ENCODE data around the gene EDIL3.

The EDIL3 gene

DNA sequence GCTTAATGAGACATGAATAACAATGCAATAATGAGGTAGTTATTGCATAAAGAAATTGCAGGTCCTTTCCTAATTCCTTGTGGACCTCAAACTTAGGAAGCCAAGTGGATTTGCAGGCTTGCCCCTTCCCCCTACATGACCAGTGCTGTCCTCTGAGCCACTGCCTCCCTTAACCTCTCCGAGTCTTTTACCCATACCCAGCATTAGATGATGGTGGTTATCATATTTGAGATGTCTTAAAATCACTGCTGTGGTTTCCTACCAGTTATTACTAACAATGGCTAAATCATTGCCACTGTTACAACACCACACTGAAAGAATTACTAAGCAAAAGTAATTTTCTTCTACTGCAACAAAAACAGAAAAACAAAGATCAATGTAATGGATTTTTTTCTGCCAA lies 170.8 kb downstream of the EDIL3 start:
- Histone ChIP-seq H3K9me3 (ENCODE audit: control insufficient read depth, low read length) (no peaks in the 10 kb centered on the region), H2BK120ac (ENCODE audit: low read depth, low read length) (no peak overlapping the region), H2BK12ac (ENCODE audit: low read length in 2 of 2) (no peak overlapping the region), H3K27ac (ENCODE audit: low read length, poor library complexity, severe bottlenecking) (no peak overlapping the region), H2AK5ac (ENCODE audit: low read length, severe bottlenecking) (no peak overlapping the region), H3K23ac (ENCODE audit: low read length in 2 of 2) (no peak overlapping the region), H3K4me3 (ENCODE audit: insufficient read depth in 1 of 2, low read depth in 1 of 2, low read length in 2 of 2) (no peak overlapping the region), H3K79me1 (replicated peaks; ENCODE audit: low read length, poor library complexity, severe bottlenecking) (peaks cover 22% of the 10 kb centered on the region), H3K18ac (ENCODE audit: low read depth in 1 of 2, low read length in 2 of 2) (peak overlapping the region in 1 of 2 experiments; percentile 24), H3K14ac (ENCODE audit: low read length in 2 of 2) (no peak overlapping the region), H3K4me2 (ENCODE audit: low read length, poor library complexity, severe bottlenecking) (no peak overlapping the region), H4K8ac (ENCODE audit: low read length) (no peak overlapping the region), H3K27me3 (ENCODE audit: control insufficient read depth in 1 of 2, insufficient read depth in 1 of 2, low read length in 2 of 2) (no peaks in the 10 kb centered on the region), H3K9ac (ENCODE audit: low read length) (no peak overlapping the region), H3K4me1 (ENCODE audit: control insufficient read depth, insufficient read depth, low read depth, low read length) (peaks cover 4% of the 10 kb centered on the region), H3K4ac (ENCODE audit: low read depth in 1 of 2, low read length in 2 of 2) (no peak overlapping the region), H2AFZ (ENCODE audit: low read depth, low read length) (no peak overlapping the region), H3K36me3 (ENCODE audit: control insufficient read depth in 1 of 2, insufficient read depth in 2 of 2, low read depth in 1 of 2, low read length in 2 of 2) (peaks cover 0 to 8% of the 10 kb centered on the region in 2 experiments), H2BK15ac (ENCODE audit: low read depth, poor library complexity, severe bottlenecking) (no peak overlapping the region), H4K91ac (ENCODE audit: low read length) (no peak overlapping the region), H2BK5ac (ENCODE audit: low read depth, low read length, poor library complexity, severe bottlenecking) (no peak overlapping the region)
- DNase-seq = no peak
- no CpG with 5 or more reads among the region's 1 CpG for WGBS

DNA sequence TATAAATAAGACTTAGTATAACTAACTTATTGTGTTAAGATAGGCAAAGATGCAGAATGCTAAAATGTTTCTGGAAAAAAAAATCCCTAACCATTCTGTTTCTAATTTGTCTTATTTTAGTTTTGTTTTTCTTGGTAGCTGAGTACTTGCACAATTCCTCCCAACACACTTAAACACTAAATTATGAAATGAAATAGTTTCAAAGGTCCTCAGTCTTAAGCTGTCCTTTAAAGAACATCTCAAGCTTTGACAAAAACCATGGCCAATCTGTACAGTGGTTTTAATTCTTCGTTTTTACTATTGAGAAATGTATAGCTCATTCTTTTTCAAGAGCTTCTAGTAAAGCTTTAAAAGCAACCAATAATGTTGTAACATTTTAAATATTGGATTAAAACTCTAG lies 171.5 kb downstream of the EDIL3 start:
- no peak overlapping the region for H2AK5ac ChIP-seq (ENCODE audit: low read length, severe bottlenecking)
- H2AFZ ChIP-seq (ENCODE audit: low read depth, low read length) = no peak overlapping the region
- no peak for DNase-seq
- no peaks in the 10 kb centered on the region for H3K27me3 ChIP-seq (ENCODE audit: control insufficient read depth in 1 of 2, insufficient read depth in 1 of 2, low read length in 2 of 2)
- no peak overlapping the region for H3K18ac ChIP-seq (ENCODE audit: low read depth in 1 of 2, low read length in 2 of 2)
- no peak overlapping the region for H2BK12ac ChIP-seq (ENCODE audit: low read length in 2 of 2)
- no peak overlapping the region for H3K27ac ChIP-seq (ENCODE audit: low read length, poor library complexity, severe bottlenecking)
- no peak overlapping the region for H4K8ac ChIP-seq (ENCODE audit: low read length)
- no CpG with 5 or more reads among the region's 1 CpG for WGBS
- no peak overlapping the region for H2BK5ac ChIP-seq (ENCODE audit: low read depth, low read length, poor library complexity, severe bottlenecking)
- H3K79me1 ChIP-seq (replicated peaks; ENCODE audit: low read length, poor library complexity, severe bottlenecking) = peaks cover 15% of the 10 kb centered on the region
- no peaks in the 10 kb centered on the region for H3K4me1 ChIP-seq (ENCODE audit: control insufficient read depth, insufficient read depth, low read depth, low read length)
- H2BK120ac ChIP-seq (ENCODE audit: low read depth, low read length) = no peak overlapping the region
- no peak overlapping the region for H3K4ac ChIP-seq (ENCODE audit: low read depth in 1 of 2, low read length in 2 of 2)
- H3K4me2 ChIP-seq (ENCODE audit: low read length, poor library complexity, severe bottlenecking) = no peak overlapping the region
- H3K9ac ChIP-seq (ENCODE audit: low read length) = no peak overlapping the region
- H3K4me3 ChIP-seq (ENCODE audit: insufficient read depth in 1 of 2, low read depth in 1 of 2, low read length in 2 of 2) = no peak overlapping the region
- no peak overlapping the region for H3K14ac ChIP-seq (ENCODE audit: low read length in 2 of 2)
- H4K91ac ChIP-seq (ENCODE audit: low read length) = no peak overlapping the region
- no peak overlapping the region for H3K23ac ChIP-seq (ENCODE audit: low read length in 2 of 2)
- no peaks in the 10 kb centered on the region for H3K9me3 ChIP-seq (ENCODE audit: control insufficient read depth, low read length)
- H3K36me3 ChIP-seq (ENCODE audit: control insufficient read depth in 1 of 2, insufficient read depth in 2 of 2, low read depth in 1 of 2, low read length in 2 of 2) = peaks cover 0 to 3% of the 10 kb centered on the region in 2 experiments
- H2BK15ac ChIP-seq (ENCODE audit: low read depth, poor library complexity, severe bottlenecking) = no peak overlapping the region

- Histone ChIP-seq H2BK120ac (ENCODE audit: low read depth, low read length) (no peak overlapping the region), H3K27ac (ENCODE audit: low read length, poor library complexity, severe bottlenecking) (no peak overlapping the region), H3K9ac (ENCODE audit: low read length) (no peak overlapping the region), H3K9me3 (ENCODE audit: control insufficient read depth, low read length) (no peaks in the 10 kb centered on the region), H2AFZ (ENCODE audit: low read depth, low read length) (no peak overlapping the region), H2AK5ac (ENCODE audit: low read length, severe bottlenecking) (no peak overlapping the region), H3K36me3 (ENCODE audit: control insufficient read depth in 1 of 2, insufficient read depth in 2 of 2, low read depth in 1 of 2, low read length in 2 of 2) (no peaks in the 10 kb centered on the region), H2BK5ac (ENCODE audit: low read depth, low read length, poor library complexity, severe bottlenecking) (no peak overlapping the region), H3K4me3 (ENCODE audit: insufficient read depth in 1 of 2, low read depth in 1 of 2, low read length in 2 of 2) (no peak overlapping the region), H4K8ac (ENCODE audit: low read length) (no peak overlapping the region), H3K4me2 (ENCODE audit: low read length, poor library complexity, severe bottlenecking) (no peak overlapping the region), H2BK12ac (ENCODE audit: low read length in 2 of 2) (no peak overlapping the region), H3K23ac (ENCODE audit: low read length in 2 of 2) (no peak overlapping the region), H4K91ac (ENCODE audit: low read length) (no peak overlapping the region), H3K18ac (ENCODE audit: low read depth in 1 of 2, low read length in 2 of 2) (no peak overlapping the region), H3K14ac (ENCODE audit: low read length in 2 of 2) (no peak overlapping the region), H2BK15ac (ENCODE audit: low read depth, poor library complexity, severe bottlenecking) (no peak overlapping the region), H3K4me1 (ENCODE audit: control insufficient read depth, insufficient read depth, low read depth, low read length) (no peaks in the 10 kb centered on the region), H3K79me1 (replicated peaks; ENCODE audit: low read length, poor library complexity, severe bottlenecking) (peaks cover 2% of the 10 kb centered on the region), H3K4ac (ENCODE audit: low read depth in 1 of 2, low read length in 2 of 2) (no peak overlapping the region), H3K27me3 (ENCODE audit: control insufficient read depth in 1 of 2, insufficient read depth in 1 of 2, low read length in 2 of 2) (no peaks in the 10 kb centered on the region)
- WGBS = 67% methylated on average over 3 of the region's 6 CpGs
- DNase-seq = no peak
Observed at GRCh38 chr5:84204772-84205171, 179.9 kb downstream of the EDIL3 start.

DNA sequence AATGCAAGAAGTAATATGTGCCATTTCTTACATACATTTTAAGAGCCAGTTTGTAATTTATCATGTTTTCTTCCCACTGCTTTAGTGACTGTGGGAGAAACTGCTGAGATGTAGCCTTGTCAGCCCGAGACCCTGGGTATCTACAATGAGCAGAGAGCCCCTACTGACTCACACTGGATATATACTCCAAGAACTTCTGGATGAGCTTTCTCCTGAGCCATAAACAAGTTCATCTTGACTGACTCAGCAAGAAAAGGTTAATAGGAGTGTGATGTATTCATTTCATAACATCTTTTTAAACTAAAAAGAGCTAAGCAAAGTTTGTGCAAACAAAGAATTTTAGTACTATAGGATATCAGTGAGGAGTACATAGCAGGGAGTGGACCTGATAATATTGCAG lies 182.5 kb downstream of the EDIL3 start:
- Histone ChIP-seq H3K79me1 (replicated peaks; ENCODE audit: low read length, poor library complexity, severe bottlenecking) (peaks cover 10% of the 10 kb centered on the region), H3K14ac (ENCODE audit: low read length in 2 of 2) (no peak overlapping the region), H2BK12ac (ENCODE audit: low read length in 2 of 2) (no peak overlapping the region), H3K36me3 (ENCODE audit: control insufficient read depth in 1 of 2, insufficient read depth in 2 of 2, low read depth in 1 of 2, low read length in 2 of 2) (no peaks in the 10 kb centered on the region), H2AFZ (ENCODE audit: low read depth, low read length) (no peak overlapping the region), H3K9ac (ENCODE audit: low read length) (no peak overlapping the region), H4K91ac (ENCODE audit: low read length) (no peak overlapping the region), H2BK15ac (ENCODE audit: low read depth, poor library complexity, severe bottlenecking) (no peak overlapping the region), H3K23ac (ENCODE audit: low read length in 2 of 2) (no peak overlapping the region), H3K27me3 (ENCODE audit: control insufficient read depth in 1 of 2, insufficient read depth in 1 of 2, low read length in 2 of 2) (no peaks in the 10 kb centered on the region), H3K18ac (ENCODE audit: low read depth in 1 of 2, low read length in 2 of 2) (no peak overlapping the region), H2AK5ac (ENCODE audit: low read length, severe bottlenecking) (no peak overlapping the region), H4K8ac (ENCODE audit: low read length) (no peak overlapping the region), H2BK120ac (ENCODE audit: low read depth, low read length) (no peak overlapping the region), H3K9me3 (ENCODE audit: control insufficient read depth, low read length) (no peaks in the 10 kb centered on the region), H3K27ac (ENCODE audit: low read length, poor library complexity, severe bottlenecking) (no peak overlapping the region), H3K4me3 (ENCODE audit: insufficient read depth in 1 of 2, low read depth in 1 of 2, low read length in 2 of 2) (no peak overlapping the region), H2BK5ac (ENCODE audit: low read depth, low read length, poor library complexity, severe bottlenecking) (no peak overlapping the region), H3K4ac (ENCODE audit: low read depth in 1 of 2, low read length in 2 of 2) (no peak overlapping the region), H3K4me2 (ENCODE audit: low read length, poor library complexity, severe bottlenecking) (no peak overlapping the region), H3K4me1 (ENCODE audit: control insufficient read depth, insufficient read depth, low read depth, low read length) (no peaks in the 10 kb centered on the region)
- 90% methylated on average over 1 of the region's 1 CpG for WGBS
- no peak for DNase-seq
